Retinal pigment epithelial cell (primary cell): ENCODE data around the gene PHF3.

Experiments used
- DNase-seq: peaks from one replicate; pipeline ENCODE4 v3.0.0-alpha.2; 2010; ENCODE audit warnings: low read depth
- H3K4me3 ChIP-seq: 2 replicates; pipeline ENCODE4 v1.5.1; 2011; ENCODE audit warnings: mild to moderate bottlenecking, low read length, control low read depth, moderate library complexity
- TF ChIP-seq, protein P1 (sequence below): conservative IDR thresholded peaks from 2 replicates; pipeline ENCODE4 v1.5.1; 2011; ENCODE audit warnings: low read depth, low read length, control low read depth, inconsistent platforms

PHF3 gene

DNA sequence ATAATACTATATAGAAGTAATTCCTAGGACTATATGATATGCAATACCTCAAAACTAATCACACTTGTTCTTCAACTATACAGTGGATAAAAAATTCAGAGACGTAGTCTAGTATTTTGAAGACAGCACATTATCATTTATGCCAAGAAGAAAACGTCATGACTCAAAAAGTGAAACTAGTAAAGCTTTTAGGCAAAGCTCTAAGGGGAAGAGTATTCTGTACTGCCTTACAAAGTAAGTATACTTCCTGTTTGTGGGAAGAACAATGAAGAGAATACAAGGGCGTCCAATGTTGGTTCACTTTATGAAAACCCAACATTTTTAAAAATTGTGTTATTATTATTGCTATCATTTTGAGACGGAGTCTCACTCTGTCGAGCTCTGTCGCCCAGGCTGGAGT is 35.5 kb upstream of the PHF3 start:
- H3K4me3 ChIP-seq = no peak overlapping the region
- TF ChIP-seq, protein P1, sequence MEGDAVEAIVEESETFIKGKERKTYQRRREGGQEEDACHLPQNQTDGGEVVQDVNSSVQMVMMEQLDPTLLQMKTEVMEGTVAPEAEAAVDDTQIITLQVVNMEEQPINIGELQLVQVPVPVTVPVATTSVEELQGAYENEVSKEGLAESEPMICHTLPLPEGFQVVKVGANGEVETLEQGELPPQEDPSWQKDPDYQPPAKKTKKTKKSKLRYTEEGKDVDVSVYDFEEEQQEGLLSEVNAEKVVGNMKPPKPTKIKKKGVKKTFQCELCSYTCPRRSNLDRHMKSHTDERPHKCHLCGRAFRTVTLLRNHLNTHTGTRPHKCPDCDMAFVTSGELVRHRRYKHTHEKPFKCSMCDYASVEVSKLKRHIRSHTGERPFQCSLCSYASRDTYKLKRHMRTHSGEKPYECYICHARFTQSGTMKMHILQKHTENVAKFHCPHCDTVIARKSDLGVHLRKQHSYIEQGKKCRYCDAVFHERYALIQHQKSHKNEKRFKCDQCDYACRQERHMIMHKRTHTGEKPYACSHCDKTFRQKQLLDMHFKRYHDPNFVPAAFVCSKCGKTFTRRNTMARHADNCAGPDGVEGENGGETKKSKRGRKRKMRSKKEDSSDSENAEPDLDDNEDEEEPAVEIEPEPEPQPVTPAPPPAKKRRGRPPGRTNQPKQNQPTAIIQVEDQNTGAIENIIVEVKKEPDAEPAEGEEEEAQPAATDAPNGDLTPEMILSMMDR = no peak
- DNase-seq = no peak

DNA sequence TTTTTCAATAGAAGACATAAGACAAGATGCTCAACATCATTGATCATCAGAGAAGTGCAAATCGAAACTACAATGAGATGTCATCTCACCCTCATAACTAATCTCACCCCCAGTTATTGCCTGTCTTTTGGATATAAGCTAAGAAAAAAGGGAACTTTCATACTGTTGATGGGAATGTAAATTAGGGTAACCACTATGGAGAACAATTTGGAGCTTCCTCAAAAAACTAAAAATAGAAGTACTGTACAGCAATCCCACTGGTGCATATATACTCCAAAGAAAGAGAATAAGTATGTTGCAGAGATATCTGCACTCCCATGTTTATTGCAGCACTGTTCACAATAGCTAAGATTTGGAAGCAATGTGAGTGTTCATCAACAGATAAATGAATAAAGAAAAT is 26.4 kb upstream of the PHF3 start:
- no peak for DNase-seq
- no peak overlapping the region for H3K4me3 ChIP-seq
- TF ChIP-seq, protein P1 = no peak

DNA sequence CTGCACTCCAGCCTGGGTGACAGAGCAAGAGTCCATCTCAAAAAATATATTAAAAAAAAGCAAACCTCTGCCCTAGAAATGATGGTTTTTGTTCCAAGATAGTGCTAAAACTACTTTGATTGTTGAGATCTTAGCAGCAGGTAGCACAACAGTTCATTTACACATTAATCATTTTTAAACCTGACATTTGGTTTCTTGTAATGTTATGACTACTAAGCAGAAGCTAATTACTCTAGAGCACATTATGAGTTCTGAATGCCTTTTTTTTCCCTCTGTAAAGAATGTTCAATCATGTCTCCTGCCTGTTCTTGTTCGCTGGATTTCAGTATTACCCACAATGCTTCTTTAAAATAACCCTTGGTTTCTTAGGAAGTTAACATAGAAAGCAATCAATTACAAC is 24.7 kb upstream of the PHF3 start:
- no peak for DNase-seq
- TF ChIP-seq, protein P1 = no peak
- H3K4me3 ChIP-seq = no peak overlapping the region

DNA sequence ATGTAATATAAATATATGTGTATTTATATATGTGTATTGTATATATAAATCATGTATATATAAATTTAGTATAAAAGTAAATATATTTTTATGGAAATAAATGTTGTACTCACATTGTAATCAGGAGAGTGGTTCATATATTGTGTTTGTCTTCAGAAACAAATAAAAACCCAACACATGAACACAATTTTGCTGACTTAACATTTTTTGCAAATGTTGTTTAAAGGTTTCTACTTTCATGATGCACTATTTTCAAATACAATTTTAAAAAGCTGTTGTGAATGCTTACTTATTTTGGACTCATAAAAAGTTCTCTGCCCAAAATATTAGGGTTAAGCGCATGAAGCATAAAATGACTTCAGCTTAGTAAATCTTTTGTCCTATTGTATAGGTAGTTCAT is 24.0 kb upstream of the PHF3 start:
- no peak overlapping the region for H3K4me3 ChIP-seq
- no peak for DNase-seq
- TF ChIP-seq, protein P1 = no peak

DNA sequence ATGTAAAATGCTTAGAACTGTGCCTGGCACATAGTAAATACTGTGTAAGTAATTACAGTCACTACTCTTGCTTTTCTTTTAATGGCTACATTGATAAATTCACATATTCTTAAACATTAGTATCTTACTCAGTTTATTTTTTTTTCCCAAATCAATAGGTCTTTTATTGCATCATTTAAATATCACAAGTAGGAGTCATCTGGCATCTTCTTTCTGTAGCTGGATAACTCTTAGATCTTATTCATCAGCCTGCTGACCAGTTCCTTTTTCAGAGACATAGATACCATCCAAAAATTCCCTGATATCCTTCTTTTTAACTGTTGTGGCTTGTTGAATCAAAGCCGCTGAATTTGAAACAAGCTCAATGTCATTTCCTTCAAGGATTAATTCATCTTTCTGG is 20.0 kb upstream of the PHF3 start:
- H3K4me3 ChIP-seq = no peak overlapping the region
- TF ChIP-seq, protein P1 = no peak
- DNase-seq = no peak

DNA sequence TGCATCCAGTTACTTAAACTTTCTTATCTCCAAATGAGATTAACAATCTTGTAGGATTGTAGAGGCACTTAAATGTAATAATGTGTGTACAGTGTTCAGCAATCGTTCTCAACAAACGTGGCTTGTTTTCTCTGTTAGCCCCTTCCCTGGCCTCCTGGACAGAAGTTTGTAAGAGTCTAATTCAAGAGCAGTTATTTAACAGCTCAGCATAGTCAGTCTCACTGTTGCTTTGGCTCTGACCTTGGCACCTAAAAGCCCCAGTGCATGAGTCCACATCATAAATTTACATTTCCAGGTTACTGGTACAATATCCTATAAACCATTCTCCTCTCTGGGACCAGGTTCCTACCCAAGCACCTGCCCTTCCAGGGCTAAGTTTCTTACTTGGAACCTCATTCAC is 11.5 kb upstream of the PHF3 start:
- no peak for DNase-seq
- TF ChIP-seq, protein P1 = no peak
- H3K4me3 ChIP-seq = no peak overlapping the region

DNA sequence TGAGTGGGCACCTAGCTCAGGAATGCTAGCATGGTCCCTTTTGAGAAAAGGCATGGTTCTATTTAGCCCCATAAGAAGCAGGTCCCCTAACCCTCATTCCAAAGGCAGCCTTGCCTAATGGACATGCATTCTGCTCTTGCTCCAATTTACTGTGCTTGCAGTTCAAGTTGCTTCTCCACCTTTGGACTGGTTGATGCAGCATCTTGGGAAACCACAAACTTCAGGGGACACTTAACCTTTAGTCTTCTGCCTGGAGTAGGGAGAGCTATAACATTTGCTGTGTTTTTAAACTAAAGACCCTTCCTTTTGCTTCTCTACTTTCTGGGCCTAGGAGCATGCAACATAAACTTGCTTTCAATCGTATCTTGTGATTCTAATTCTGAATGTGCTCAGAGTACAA is 5.1 kb upstream of the PHF3 start:
- DNase-seq = no peak
- H3K4me3 ChIP-seq = no peak overlapping the region
- TF ChIP-seq, protein P1 = no peak
